COR-L47 (cell line): ENCODE measurements around the gene HS3ST3A1.
"Not testable (repeated sequence)": the region's sequence is repeated elsewhere in the genome, so short reads cannot be mapped to it uniquely, and the experiment has no call there.

Experiments used
- DNase-seq: peaks from one replicate; lab custom pipeline; 2025; lab: John Stamatoyannopoulos, UW

The HS3ST3A1 gene

DNA sequence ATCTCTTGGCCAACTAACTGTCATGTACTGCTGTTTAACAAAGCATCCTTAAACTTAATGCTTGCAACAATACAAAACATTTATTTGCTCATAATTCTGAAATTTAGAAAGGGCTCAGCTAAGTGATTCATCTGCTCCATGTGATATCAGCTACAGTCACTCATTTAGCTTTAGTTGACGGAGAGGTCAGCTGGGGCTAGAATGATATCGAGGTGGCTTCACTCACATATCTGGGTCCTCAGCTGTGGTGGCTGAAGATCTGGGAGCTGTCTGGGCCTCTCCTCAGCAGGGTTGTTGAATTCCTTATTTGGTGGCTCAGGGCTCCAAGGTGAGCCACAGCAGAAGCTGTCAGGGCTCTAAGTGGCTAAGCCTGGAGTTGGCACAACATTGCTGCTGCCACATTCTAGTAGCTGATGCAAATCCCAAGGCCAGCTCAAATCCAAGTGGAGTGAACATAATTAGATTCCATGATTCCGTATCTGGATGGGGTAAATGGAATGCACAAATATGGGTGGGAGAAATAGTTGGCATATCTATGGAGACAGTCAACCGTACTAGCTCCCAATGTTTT lies 62.8 kb downstream of the HS3ST3A1 start:
- no peak for DNase-seq

GRCh38 chr17:13537871-13538643 lies 63.7 kb downstream of the HS3ST3A1 start:
- no peak for DNase-seq

- DNase-seq: no peak
Measured at GRCh38 chr17:13537167-13537731, 64.5 kb downstream of the HS3ST3A1 start.

DNA sequence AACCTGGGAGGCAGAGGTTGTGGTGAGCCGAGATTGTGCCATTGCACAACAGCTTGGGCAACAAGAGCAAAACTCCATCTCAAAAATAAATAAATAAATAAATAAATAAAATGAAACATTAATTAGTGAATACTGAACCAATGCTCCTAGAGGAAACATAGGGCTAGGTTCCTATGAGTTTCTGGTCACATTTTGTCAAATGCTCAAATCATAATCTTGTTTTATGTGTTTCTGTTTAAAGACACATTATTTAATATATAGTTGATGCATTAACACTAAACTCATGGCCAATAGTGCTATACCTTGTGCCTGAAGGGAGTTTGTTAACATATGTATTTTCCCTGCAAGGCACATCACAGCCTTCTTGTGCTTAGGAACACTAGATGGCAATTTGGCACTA lies 66.8 kb downstream of the HS3ST3A1 start:
- no peak for DNase-seq

GRCh38 chr17:13531721-13532120 lies 70.0 kb downstream of the HS3ST3A1 start:
- no peak for DNase-seq

DNA sequence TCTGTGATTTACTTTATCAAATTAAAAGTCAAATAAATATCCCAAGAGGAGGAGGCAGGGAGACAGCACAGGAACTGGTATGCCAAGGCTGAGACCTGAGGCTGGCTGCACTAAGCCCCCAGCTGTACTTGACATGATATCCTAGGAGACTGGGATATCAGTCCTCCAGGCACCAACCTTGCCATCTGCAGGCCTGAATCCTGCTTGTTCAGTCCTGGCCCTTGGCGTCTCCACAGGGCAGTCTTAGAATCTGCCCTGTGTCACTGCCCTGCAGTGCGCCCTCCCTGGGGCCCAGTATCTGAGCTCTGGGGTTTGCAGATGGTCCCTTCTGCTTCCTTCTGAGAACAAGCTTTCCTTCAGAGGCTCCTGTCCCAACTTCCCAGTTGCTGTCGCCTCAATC lies 75.9 kb downstream of the HS3ST3A1 start:
- no peak for DNase-seq

GRCh38 chr17:13523164-13523563 lies 78.6 kb downstream of the HS3ST3A1 start:
- DNase-seq: no peak

GRCh38 chr17:13522749-13523148 lies 79.0 kb downstream of the HS3ST3A1 start:
- DNase-seq: no peak

DNA sequence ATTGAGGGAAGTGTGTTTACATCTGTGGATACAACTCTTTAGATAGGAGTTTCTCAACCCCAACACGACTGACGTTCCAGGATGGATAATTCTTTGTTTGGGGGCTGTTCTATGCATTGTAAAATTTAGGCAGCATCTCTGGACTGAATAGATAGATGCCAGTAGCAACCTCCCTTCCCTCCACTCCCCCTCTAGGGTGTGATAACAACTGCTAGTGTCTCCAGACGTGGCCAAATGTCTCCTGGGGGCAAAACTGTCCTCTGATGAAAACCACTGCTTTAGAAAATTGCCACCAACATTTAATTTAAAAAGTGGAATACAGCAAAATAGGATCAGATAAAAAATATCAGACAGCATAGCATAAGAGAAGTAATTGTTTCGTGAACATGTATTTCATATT lies 79.9 kb downstream of the HS3ST3A1 start:
- DNase-seq: no peak

- DNase-seq: no peak
Measured at GRCh38 chr17:13520899-13521572, 80.7 kb downstream of the HS3ST3A1 start.

DNA sequence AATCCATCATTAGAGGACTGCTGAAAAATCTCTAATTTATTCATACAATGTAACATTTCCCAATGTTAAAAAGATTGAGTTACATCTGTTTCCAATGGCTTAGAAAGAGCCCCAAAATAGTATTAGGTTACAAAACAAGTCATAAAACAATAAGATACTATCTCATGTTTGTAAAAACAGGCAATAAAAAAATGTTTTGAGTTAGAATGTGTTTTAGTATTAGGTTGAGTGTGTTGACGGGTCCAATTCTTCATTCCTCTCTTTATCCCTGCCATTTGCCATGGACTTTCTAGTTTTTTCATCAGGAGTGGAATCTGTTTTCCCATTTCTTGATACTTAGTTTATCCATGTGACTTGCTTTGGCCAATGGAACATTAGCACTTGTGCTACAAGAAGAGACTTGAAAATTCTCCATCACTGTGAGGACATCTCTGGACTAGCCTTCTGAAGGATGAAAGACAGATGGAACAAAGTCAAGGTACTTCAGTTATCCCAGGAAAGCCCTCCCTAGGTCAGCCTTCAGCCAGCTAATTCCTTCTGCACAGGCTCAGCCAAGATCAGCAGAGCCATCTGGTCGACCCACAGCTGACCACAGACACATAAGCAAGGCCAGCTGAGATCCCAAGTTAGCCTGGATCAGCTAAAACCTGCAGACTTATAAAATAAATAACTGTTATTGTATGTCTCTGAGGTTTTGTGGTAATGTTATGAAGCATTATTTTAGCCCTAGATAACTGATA lies 83.3 kb downstream of the HS3ST3A1 start:
- no peak for DNase-seq

DNA sequence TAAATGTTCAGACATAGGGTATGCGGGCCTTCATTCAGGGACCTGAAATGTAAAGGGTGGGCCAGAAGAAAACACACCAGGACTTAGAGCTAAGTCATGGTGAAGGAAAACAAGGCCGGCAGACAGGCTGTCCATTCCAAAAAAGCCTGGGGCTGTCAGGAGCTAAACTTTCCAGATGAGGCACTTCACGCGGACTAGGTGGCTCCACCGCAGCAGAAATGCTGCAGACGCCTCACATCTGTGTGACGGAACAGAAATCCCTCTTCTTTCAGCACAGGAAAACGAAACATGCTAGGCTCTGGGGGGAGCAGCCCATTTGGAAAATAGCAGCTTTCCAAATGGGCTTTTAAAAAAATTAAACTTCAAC lies 88.7 kb downstream of the HS3ST3A1 start:
- no peak for DNase-seq

GRCh38 chr17:13510062-13510461 lies 91.7 kb downstream of the HS3ST3A1 start:
- no peak for DNase-seq

GRCh38 chr17:13509527-13509926 lies 92.2 kb downstream of the HS3ST3A1 start:
- no peak for DNase-seq

GRCh38 chr17:13508896-13509295 lies 92.8 kb downstream of the HS3ST3A1 start:
- DNase-seq: no peak

- DNase-seq: no peak
Measured at GRCh38 chr17:13503526-13503925, 98.2 kb downstream of the HS3ST3A1 start.

DNA sequence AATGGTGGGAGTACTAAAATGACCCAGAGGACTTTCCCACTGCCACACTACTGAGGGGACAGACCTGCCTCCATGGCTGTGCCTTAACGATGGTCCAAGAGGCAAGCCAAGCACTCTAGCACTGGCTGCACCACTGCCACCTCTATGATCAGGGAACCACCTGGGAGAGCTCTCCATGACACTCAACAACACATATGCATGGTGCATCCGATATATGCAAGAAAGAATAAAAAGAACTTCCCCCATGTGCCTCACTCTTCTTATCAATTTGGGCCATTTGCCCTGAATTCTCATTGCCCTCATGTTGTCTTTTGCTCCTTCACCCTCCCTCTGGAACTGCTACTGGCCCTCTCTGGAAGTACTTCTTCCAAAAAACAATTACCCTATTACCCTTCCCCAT lies 99.5 kb downstream of the HS3ST3A1 start:
- DNase-seq: no peak

- DNase-seq: no peak
Measured at GRCh38 chr17:13500947-13501346, 100.8 kb downstream of the HS3ST3A1 start.

DNA sequence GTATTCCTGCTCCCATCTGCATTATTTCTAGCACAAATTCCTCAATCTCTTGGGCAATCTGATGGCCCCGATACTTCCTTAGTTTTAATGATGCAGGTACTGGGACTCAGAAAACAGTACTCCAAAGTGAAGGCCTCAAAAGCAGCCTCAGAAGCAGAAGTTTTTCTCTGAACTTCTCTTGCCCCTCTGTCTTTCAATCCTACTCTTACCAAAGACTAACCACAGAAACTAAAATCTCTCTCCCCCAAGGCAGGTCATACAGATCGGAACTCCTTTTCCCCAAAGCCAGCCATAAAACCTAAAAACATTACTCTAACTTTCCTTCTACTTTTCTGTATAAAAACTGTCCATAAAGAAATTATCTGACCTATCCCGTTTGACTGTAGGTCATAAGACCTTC lies 103.5 kb downstream of the HS3ST3A1 start:
- DNase-seq: no peak

GRCh38 chr17:13496553-13497056 lies 105.1 kb downstream of the HS3ST3A1 start:
- not testable (repeated sequence) for DNase-seq

DNA sequence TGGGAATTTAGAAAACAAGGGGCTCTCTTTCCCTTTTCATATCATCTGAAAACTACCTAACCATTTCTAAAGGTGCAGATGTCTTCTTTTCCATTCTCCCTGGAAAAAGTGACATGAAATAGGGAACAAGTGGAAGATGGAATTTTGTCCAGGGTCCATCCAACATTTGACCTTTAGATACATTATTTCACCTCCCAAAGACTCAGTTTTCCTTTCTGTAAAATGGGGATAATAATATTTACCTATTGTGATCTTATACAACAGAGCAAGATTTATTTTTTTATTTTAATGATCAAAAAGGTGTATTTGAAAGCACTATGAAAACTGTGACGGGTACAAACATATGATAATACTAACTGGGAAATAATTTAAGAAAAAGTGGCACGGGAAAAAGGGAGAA lies 106.3 kb downstream of the HS3ST3A1 start:
- no peak for DNase-seq

DNA sequence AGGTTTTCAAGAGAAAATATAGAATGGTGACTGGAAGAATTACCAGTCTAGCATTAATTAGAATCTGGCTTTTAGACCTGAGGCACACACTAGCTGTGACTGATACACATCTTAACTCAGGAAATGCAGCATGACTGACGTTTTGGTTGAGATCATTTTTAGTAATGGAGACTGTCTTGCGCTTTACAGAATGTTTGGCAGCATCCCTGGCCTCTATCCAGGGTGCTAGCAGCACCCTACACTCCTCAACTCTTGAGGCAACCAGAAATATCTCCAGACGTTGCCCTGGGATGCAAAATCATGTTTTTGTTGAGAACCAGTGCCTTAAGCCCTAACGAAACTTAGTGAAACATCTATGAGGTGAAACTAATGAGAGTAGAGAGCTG lies 109.0 kb downstream of the HS3ST3A1 start:
- DNase-seq: no peak
